Left kidney (tissue), 2 donors: ENCODE results near the gene TRABD. TPM values are rescaled to one million over a fixed set of nuclear protein-coding genes. Genes with fewer than 3 reads are reported as not detected.

Experiments used
- DNase-seq: peaks from one replicate; pipeline ENCODE4 v3.0.0-alpha.2; 2013
- polyA plus RNA-seq: library from polyadenylated mRNA; unstranded; fragments of 120-200 nt; gene quantifications from one replicate; pipeline ENCODE4 v1.2.1, GENCODE V29; 2013; ENCODE audit not compliant: insufficient read length

TRABD gene
- polyA plus RNA-seq, 1 donor = 20.7 TPM

- no peak for DNase-seq
These were observed 53.0 kb downstream of the TRABD start for GRCh38 chr22:50238755-50239154.

GRCh38 chr22:50242406-50242949 is 56.8 kb downstream of the TRABD start:
- no peak for DNase-seq

GRCh38 chr22:50243685-50244419 is 58.1 kb downstream of the TRABD start:
- no peak for DNase-seq

- DNase-seq = peak; percentile 93
These were observed 58.9 kb downstream of the TRABD start, which contains the start of gene TUBGCP6 for GRCh38 chr22:50244420-50245213. TSS of gene TUBGCP6 (minus strand) at chr22:50245023. CDS start at chr22:50244459, 564 bp downstream.

GRCh38 chr22:50245214-50246072 is 59.7 kb downstream of the TRABD start:
- no peak for DNase-seq

GRCh38 chr22:50246242-50247175 is 60.8 kb downstream of the TRABD start:
- no peak for DNase-seq

GRCh38 chr22:50247748-50248147 is 62.0 kb downstream of the TRABD start:
- DNase-seq = no peak

- no peak for DNase-seq
These were observed 62.7 kb downstream of the TRABD start for GRCh38 chr22:50248196-50249081.

Other genes starting within 250 kb of the TRABD start
- gene PIM3, start 225.1 kb upstream of the TRABD start, polyA plus RNA-seq = 12.3 TPM
- 0.08 TPM for gene IL17REL, start 173.1 kb upstream of the TRABD start, polyA plus RNA-seq
- not detected for gene TTLL8, start 127.6 kb upstream of the TRABD start, polyA plus RNA-seq
- 0.88 TPM for gene MLC1, start 100.5 kb upstream of the TRABD start, polyA plus RNA-seq
- gene MOV10L1, start 95.9 kb upstream of the TRABD start, polyA plus RNA-seq = 1.2 TPM
- 1.3 TPM for gene PANX2, start 15.2 kb upstream of the TRABD start, polyA plus RNA-seq
- gene SELENOO, start 15.1 kb downstream of the TRABD start, polyA plus RNA-seq = 20.6 TPM
- gene TUBGCP6, start 59.1 kb downstream of the TRABD start, polyA plus RNA-seq = 39.5 TPM
- 21.7 TPM for gene HDAC10, start 65.4 kb downstream of the TRABD start, polyA plus RNA-seq
- 10.5 TPM for gene MAPK12, start 75.8 kb downstream of the TRABD start, polyA plus RNA-seq
- gene MAPK11, start 84.5 kb downstream of the TRABD start, polyA plus RNA-seq = 7.1 TPM
- 191 TPM for gene PLXNB2, start 121.7 kb downstream of the TRABD start, polyA plus RNA-seq
- gene DENND6B, start 141.1 kb downstream of the TRABD start, polyA plus RNA-seq = 13.9 TPM
- gene PPP6R2, start 157.4 kb downstream of the TRABD start, polyA plus RNA-seq = 43.0 TPM